ENCODE data around the gene ZNF276. TPM values are rescaled to one million over a fixed set of nuclear protein-coding genes. Genes with fewer than 3 reads are reported as not detected.
"Not testable (repeated sequence)": the region's sequence is repeated elsewhere in the genome, so short reads cannot be mapped to it uniquely, and the experiment has no call there.

ZNF276 gene
- total RNA-seq, 4 donors from 2014 or later: 20.2 to 45.6 (median 36.6) TPM

GRCh38 chr16:89693289-89693731 is 28.0 kb upstream of the ZNF276 start:
- ATAC-seq (ENCODE audit: low FRiP score): no peak

GRCh38 chr16:89693931-89694783 is 27.2 kb upstream of the ZNF276 start:
- TF ChIP-seq CTCF (IDR thresholded peaks at IDR 0.05): no peak
- DNase-seq (ENCODE audit: low spot score) (no peak), ATAC-seq (ENCODE audit: low FRiP score) (no peak)

More at GRCh38 chr16:89693289-89693731, 28.0 kb upstream of the ZNF276 start:
- no peak for DNase-seq (ENCODE audit: low spot score)
- no peak for TF ChIP-seq CTCF (IDR thresholded peaks at IDR 0.05)

GRCh38 chr16:89694784-89695085 is 26.6 kb upstream of the ZNF276 start:
- ATAC-seq (ENCODE audit: low FRiP score); DNase-seq (ENCODE audit: low spot score): not testable (repeated sequence)

GRCh38 chr16:89695086-89695874 is 26.1 kb upstream of the ZNF276 start:
- ATAC-seq (ENCODE audit: low FRiP score) (no peak), DNase-seq (ENCODE audit: low spot score) (no peak)
- no peak for TF ChIP-seq CTCF (IDR thresholded peaks at IDR 0.05)

GRCh38 chr16:89695875-89696669 is 25.3 kb upstream of the ZNF276 start:
- no peak for DNase-seq (ENCODE audit: low spot score)
- TF ChIP-seq CTCF (IDR thresholded peaks at IDR 0.05): no peak
- no peak for ATAC-seq (ENCODE audit: low FRiP score)

- no peak for ATAC-seq (ENCODE audit: low FRiP score)
- no peak for TF ChIP-seq CTCF (IDR thresholded peaks at IDR 0.05)
- DNase-seq (ENCODE audit: low spot score): no peak
Measured at GRCh38 chr16:89696670-89697128, 24.6 kb upstream of the ZNF276 start.

GRCh38 chr16:89697161-89697615 is 24.1 kb upstream of the ZNF276 start:
- no peak for ATAC-seq (ENCODE audit: low FRiP score)
- DNase-seq (ENCODE audit: low spot score): no peak
- TF ChIP-seq CTCF (IDR thresholded peaks at IDR 0.05): no peak
